NCI-H2227 (cell line): ENCODE results near the gene ADNP2.
"Not testable (repeated sequence)": the region's sequence is repeated elsewhere in the genome, so short reads cannot be mapped to it uniquely, and the experiment has no call there.

Experiments
- DNase-seq: peaks from one replicate; lab custom pipeline; 2025; ENCODE audit not compliant: unreplicated experiment; lab: John Stamatoyannopoulos, UW

Gene ADNP2

DNA sequence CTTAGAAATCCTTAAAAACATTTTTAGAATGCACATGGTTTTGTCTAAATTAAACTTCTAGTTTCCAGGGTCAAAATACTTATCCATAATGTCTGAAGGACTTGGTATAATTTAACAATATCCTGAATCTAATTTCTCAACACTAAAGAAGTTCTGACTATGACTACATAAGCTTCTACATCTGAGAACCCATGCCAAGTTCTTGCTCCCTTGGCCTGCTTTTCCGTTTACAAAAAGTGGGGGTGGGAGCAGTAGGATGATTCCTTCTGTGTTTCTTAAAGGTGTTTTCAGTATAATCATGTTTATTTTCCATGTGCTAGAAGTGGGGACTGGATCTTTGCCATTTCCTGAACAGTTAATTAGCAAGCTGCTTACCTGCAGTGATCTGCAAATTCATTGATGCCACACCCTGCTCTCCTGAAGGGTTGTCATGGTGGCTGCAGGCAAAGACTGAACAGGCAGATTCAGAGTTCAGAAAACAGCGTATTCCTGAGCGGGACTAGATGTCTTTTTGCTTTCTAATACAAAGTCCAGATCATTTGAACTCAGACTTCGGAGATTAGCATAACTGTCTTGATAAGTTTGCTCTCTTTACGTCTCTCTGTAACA lies 36.2 kb downstream of the ADNP2 start:
- no peak for DNase-seq

DNA sequence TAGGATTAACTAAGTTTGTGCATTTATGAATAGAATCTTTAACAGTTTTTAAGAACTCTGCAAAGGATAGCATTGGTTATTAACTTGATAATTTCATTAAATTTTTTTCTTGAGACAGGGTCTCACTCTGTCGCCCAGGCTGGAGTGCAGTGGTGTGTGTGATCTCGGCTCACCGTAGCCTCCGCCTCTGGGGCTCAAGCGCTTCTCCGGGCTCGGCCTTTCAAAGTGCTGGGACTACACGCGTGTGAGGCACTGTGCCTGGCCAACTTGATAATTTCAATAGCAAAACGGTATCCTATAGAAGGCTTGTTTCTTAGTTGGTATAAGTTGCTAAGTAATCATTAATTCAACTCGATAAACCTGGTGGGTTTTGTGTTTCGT lies 38.0 kb downstream of the ADNP2 start:
- DNase-seq, result peak; percentile 28

GRCh38 chr18:80147418-80148325 lies 38.6 kb downstream of the ADNP2 start:
- DNase-seq, result peak; percentile 69

- no peak for DNase-seq
These were observed 39.5 kb downstream of the ADNP2 start for GRCh38 chr18:80148326-80149199.

DNA sequence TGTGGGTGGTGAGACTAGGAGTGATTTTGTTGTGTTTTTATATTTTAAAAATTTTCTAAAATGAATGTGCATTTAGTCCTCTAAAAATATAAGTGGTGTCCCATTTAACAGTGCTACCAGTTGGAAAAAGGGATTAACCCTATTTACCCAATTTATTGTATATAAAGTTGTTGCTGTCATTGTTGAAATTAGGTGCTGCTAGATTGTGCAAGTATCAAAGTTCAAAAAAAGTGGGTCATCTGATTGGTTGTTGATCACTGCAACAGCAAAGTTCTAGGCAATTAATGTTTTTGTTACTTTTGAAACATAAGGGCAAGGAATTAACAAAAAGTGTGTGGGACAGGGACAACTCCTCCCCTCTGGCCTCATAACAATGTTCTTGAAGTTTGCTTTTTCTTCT lies 40.6 kb downstream of the ADNP2 start:
- DNase-seq, result no peak

- DNase-seq, result no peak
These were observed 45.2 kb downstream of the ADNP2 start for GRCh38 chr18:80154293-80154692.

DNA sequence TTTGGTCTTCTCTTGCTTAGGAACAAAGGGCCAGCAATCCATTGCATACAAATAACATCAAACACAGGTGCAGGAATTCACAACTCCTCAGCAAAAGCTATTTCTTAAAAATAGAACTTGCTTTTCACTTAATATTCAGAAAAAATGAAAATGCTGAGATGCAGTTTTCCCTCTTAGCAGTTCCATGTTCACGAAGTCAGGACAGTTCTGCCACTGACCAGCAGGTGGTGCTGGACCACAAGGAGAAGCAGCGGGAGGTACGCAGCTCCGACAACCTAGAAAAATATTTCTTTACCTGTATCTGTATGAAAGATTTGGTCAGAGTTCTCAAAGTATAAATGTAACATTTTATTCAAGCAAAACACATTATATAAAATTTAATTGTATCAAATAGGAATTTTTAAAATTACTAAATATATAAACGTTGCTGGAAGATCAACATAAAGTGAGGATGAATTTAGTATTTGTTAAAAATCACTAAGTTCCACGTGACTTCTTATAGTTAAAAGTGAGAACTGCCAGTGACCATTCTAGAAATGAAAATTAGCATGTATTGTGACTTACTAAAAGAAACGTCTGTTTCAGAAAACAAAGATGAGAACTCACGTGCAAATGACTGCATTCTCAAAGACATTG lies 48.8 kb downstream of the ADNP2 start:
- DNase-seq, result peak; percentile 84

DNA sequence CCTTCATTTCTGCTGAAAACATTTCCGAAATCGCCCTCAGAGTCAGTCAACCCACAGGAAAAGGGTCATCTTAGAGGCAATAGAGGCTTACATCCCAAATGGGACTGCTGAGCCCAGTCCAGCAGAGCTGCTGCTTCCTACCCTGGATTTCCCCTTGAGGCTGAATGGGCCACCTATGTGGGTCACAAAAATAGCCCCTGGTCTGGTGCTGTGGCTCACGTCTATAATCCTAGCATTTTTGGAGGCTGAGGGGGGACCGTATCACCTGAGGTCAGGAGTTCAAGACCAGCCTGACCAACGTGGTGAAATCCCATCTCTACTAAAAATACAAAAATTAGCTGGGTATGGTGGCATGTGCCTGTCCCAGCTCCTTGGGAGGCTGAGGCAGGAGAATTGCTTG lies 49.3 kb downstream of the ADNP2 start:
- DNase-seq, result no peak

GRCh38 chr18:80159713-80160636 lies 50.9 kb downstream of the ADNP2 start:
- DNase-seq, result no peak

DNA sequence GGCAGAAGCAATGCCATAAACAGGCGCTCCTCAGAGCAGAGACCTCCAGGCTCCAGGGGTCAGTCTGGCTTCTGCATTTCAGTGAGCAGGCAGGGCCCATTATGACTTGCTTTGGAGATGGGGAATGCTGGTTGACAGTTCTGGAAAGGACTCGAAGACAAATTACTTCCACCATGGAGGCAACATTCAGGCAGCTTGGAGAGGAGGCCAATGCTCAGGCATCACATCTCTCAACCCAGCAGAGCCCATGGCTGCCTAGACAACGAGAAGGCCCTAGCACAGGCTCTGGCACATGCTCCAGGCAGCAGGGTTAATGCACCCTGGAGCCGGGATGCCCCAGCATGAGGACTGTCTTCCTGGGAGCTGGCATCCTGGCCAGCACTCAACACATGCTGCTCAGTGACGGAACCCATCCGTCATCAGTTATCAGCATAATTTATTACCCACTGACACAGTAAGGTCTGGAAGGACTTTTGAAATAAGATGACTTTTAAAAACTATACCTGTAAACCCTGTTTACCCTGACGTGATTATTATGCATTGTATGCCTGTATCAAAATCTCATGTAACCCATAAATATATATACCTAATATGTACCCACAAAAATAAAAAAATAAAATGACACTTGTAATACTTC lies 52.8 kb downstream of the ADNP2 start:
- DNase-seq, result no peak

GRCh38 chr18:80163183-80163582 lies 54.1 kb downstream of the ADNP2 start:
- DNase-seq, result no peak

GRCh38 chr18:80164727-80165355 lies 55.8 kb downstream of the ADNP2 start:
- DNase-seq, result not testable (repeated sequence)

GRCh38 chr18:80166240-80166639 lies 57.2 kb downstream of the ADNP2 start:
- no peak for DNase-seq

DNA sequence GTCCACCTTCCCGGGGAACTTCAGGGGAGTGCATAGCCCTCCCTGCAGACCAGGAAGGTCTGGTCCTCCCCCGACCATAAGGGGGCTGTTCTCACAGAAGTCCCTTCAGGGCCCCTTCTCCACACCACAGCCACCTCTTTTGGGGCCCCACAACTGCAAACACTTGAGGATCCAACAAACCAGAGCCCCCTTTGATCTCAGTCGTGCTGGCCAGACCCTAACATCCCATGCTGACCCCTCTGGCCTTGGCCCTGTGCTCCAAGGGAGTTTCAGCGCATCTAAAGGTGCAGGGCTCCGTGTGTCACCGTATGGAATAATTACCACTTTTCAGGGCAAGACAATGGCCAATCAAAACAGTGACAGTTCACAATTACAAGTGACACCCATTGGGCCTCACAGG lies 57.7 kb downstream of the ADNP2 start:
- no peak for DNase-seq

DNA sequence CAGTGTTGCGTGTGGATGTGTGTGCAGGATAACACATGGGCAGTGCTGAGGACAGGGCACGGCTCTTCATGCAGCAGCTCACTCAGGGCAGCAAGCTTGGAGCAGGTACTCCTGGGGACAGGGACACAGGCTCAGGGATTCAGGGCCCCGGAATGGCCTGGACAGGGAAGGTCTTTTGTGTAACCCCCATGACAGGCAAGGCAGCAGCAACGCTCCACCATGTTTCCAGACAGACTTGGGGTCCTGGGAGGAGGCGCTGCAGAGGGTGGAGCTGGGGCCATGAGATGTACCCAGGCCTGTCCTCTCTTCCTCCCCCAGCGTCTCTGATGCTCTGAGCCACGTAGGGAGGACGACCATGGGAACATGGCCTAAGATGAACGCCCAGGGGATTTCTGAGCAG lies 58.3 kb downstream of the ADNP2 start:
- no peak for DNase-seq

- no peak for DNase-seq
These were observed 58.9 kb downstream of the ADNP2 start for GRCh38 chr18:80167931-80168330.

GRCh38 chr18:80168346-80168745 lies 59.3 kb downstream of the ADNP2 start:
- DNase-seq, result no peak

GRCh38 chr18:80168982-80169381 lies 59.9 kb downstream of the ADNP2 start:
- no peak for DNase-seq

GRCh38 chr18:80169607-80170006 lies 60.5 kb downstream of the ADNP2 start:
- DNase-seq, result no peak
